ENCODE measurements around the gene CUBN. TPM values are rescaled to one million over a fixed set of nuclear protein-coding genes. Genes with fewer than 3 reads are reported as not detected.

The CUBN gene
- total and polyA plus RNA-seq, 2 of the 13 experiments (the other 11 are each of a cell fraction or from before 2014, with no cell fraction given) = 0.27 to 0.32 TPM

- Histone ChIP-seq H3K27ac (ENCODE audit: extremely low read length, insufficient read depth, low read length) (no peak overlapping the region), H3K27me3 (ENCODE audit: control insufficient read depth in 1 of 2, insufficient read depth in 2 of 2, low read length in 2 of 2) (no peaks in the 10 kb centered on the region; a peak in 1 of 5 replicates), H3K4me2 (ENCODE audit: low read depth, low read length) (peak overlapping the region; percentile 32; the same call in 1 of the 2 replicates), H3K36me3 (replicated peaks in 1 of 2; ENCODE audit: control insufficient read depth in 1 of 2, insufficient read depth in 2 of 2, low read length in 2 of 2) (no peaks in the 10 kb centered on the region), H3K4me3 (replicated peaks in 1 of 3; ENCODE audit: insufficient read depth in 1 of 3, low read depth in 2 of 3, low read length in 3 of 3) (no peak overlapping the region; a peak in 1 of 6 replicates), H3K9me3 (ENCODE audit: low read length) (no peaks in the 10 kb centered on the region), H2AFZ (ENCODE audit: low read length) (no peak overlapping the region), H4K20me1 (ENCODE audit: insufficient read depth, low read length) (no peaks in the 10 kb centered on the region), H3K9ac (ENCODE audit: insufficient read depth, low read depth, low read length) (no peak overlapping the region), H3K4me1 (ENCODE audit: insufficient read depth, low read length) (peaks cover 9% of the 10 kb centered on the region), H3K79me2 (ENCODE audit: insufficient read depth, low read length) (no peaks in the 10 kb centered on the region)
- no TSS peak for BruUV-seq (replicated peaks)
- ATAC-seq (peak; percentile 69), FAIRE-seq (no peak), DNase-seq (ENCODE audit: low spot score) (no peak)
- ChIA-PET POLR2A (no interaction called here), CTCF (ENCODE audit: low intra/inter-chr PET ratio, low total read pairs) (no interaction called here)
- TF ChIP-seq ZNF780A (CRISPR knock-in tag; IDR thresholded peaks at IDR 0.05) = no peak
- no peak for TF ChIP-seq CAMTA2 (CRISPR knock-in tag; IDR thresholded peaks at IDR 0.05; ENCODE audit: borderline replicate concordance)
- TF ChIP-seq KLF15 (CRISPR knock-in tag; IDR thresholded peaks at IDR 0.05; ENCODE audit: borderline replicate concordance) = no peak
- no peak for TF ChIP-seq ATF4 (CRISPR knock-in tag; IDR thresholded peaks at IDR 0.05)
- TF ChIP-seq ZNF234 (CRISPR knock-in tag; conservative IDR thresholded peaks at IDR 0.05) = no peak
- no peak for TF ChIP-seq ZNF564 (CRISPR knock-in tag; IDR thresholded peaks at IDR 0.05)
- TF ChIP-seq FOSL2 (CRISPR knock-in tag; IDR thresholded peaks at IDR 0.05) = peak; percentile 20; the same call in 1 of the 2 replicates
- TF ChIP-seq, protein P1, sequence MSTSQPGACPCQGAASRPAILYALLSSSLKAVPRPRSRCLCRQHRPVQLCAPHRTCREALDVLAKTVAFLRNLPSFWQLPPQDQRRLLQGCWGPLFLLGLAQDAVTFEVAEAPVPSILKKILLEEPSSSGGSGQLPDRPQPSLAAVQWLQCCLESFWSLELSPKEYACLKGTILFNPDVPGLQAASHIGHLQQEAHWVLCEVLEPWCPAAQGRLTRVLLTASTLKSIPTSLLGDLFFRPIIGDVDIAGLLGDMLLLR (CRISPR knock-in tag; IDR thresholded peaks at IDR 0.05) = no peak
- intact Hi-C loops (cut with micrococcal nuclease; ENCODE audit: unreplicated experiment) = no loop called here
- in situ Hi-C loops (cut with HindIII; ENCODE audit: extremely low pct_ligation_motif_present, low pct_unique_long_range_greater_than_20kb) = no loop called here
- WGBS (ENCODE audit: low lambda C conversion rate) = 28% methylated on average over 7 of the region's 7 CpGs
Observed at GRCh38 chr10:17101257-17101909, 28.2 kb downstream of the CUBN start.
